ENCODE measurements around the gene PLEKHB2.
"Not testable (repeated sequence)": the region's sequence is repeated elsewhere in the genome, so short reads cannot be mapped to it uniquely, and the experiment has no call there.

PLEKHB2 gene

DNA sequence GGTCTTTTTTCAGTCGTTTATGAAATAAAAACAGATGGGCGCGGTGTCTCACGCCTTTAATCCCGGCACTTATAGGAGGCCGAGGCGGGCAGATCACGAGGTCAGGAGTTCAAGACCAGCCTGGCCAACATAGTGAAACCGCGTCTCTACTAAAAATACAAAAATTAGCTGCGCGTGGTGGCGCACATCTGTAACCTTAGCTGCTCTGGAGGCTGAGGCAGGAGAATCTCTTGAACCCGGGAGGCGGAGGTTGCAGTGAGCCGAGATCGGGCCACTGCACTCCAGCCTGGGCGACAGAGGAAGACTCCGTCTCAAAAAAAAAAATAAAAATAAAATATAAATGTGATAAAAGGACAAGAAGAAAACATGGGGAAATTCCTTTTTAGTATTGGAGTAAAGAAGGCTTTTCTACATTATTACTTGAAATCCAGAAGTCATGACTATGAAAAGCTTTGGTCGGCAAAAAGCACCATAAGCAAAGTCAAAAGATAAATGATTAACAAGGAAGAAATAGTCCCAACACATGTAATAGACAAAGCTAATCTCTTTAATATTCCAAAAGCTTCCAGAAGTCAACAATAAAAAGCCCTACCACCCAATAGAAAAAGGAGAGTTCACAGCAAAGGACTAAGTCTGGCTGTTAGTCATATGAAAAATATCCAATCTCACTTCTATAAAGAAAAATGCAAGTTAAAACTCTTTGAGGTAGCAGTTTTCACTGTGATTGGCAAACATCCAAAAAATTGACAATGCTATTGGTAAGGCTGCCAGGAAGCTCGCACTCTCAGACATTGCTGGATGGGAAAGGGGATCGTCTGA lies 10.5 kb upstream of the PLEKHB2 start:
- no peak for DNase-seq

DNA sequence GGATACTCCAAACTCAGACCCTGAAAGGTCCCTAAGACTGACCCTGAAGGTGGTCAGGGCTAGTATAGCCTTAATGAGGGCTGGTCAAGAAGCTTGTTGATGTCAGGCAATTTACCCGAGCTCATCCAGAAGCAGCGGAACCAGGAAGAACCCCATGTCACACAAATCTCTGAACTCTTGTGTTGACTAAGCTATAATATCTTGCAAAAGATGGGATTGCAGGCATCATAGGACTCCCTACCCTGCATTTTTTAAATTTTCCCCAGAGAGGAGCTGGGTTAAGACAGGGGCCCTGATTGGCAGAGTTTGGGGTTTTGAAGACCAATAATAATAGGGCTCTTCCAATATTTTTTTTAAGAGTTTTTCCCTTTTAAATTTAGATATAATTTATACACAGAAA lies 2.0 kb upstream of the PLEKHB2 start:
- no peak for DNase-seq

DNA sequence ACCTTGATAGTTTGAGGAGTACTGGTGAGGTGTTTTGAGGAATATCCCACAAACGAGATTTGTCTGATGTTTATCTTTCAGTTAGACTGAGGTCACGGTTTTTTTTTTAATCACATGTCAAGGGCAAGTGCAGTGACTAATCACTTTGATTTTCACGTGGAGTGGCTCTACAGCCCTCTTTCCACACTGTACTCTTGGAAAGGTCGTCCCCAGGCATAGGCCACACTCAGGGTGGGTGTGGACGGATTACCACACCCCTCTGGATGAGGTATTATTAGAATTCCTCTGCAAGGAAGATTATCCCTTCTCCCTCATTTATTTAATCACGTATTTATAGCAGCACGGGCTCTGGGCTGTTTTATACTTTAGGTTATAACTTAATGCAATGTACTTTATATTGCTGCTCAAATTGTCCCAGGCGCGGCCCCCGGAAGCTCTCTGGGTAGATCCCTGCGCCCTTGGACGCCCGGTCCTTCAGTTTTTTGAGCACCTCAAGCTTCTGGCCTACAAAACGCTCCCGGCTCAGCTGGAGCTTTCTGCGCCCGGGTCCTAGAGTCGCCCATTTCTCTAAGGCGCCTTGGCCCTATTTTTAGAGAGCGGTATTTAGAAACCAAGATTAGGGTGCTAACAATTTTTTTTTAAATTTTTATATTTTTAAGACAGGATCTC lies 515 bp upstream of the PLEKHB2 start:
- no peak for DNase-seq

DNA sequence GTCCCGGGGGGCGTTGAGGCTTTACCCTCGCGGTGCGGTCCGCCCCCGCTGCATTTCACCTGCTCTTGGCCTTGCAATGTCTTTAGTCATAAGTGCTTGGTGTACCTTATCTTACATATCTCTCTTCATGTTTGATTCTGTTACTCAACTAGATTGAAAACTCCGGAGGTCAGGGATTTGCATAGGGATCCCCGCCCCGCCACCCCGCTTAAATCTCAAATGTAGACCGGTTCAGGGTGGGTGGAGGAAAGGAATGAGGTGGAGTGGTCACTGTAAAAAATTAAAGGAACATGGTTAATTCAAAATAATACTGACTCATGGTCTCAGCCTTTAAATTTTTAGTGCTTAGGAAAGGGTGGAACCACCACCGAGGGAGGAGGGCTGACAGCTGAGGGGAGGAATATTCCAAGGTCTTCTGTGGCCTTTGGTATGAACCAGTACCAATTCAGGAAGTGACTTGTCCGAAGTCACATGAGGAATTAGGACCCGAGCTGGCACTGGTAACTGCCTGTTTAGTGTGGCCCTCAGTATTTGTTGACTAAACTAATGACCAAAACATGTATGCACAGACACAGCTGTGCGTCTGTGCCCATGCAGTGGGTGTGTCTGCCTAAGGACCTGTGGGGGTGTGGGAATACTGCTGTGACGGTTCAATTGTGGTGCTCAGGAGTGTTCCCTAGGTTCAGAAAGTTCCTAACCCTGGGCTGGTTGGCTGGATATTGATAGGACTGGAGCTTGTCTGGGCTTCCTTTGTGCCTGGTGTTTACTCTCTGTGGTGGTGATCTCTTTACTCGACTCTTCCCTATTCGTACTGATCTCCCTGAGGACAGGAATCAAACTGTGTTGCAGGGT lies 1.0 kb downstream of the PLEKHB2 start:
- peak; percentile 48 for DNase-seq

DNA sequence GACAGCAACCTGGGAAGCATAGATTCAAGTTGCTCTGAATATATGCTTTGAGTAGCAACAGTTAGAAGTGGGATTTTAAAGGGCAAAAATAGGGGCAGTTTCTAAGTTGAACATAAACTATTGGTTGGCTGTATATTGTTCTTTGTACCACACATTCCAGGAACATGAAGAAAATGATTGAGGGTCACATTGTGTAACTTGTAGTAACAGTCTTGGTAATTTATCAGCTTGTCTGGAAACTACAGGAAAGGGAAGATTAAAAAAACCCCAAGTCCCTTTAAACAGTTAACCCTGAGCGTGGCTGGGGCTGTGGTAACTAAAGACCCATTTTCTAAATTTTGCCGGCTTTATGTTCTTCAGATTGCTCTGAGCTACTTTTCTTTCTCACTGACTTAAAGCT lies 7.4 kb downstream of the PLEKHB2 start:
- DNase-seq: no peak

DNA sequence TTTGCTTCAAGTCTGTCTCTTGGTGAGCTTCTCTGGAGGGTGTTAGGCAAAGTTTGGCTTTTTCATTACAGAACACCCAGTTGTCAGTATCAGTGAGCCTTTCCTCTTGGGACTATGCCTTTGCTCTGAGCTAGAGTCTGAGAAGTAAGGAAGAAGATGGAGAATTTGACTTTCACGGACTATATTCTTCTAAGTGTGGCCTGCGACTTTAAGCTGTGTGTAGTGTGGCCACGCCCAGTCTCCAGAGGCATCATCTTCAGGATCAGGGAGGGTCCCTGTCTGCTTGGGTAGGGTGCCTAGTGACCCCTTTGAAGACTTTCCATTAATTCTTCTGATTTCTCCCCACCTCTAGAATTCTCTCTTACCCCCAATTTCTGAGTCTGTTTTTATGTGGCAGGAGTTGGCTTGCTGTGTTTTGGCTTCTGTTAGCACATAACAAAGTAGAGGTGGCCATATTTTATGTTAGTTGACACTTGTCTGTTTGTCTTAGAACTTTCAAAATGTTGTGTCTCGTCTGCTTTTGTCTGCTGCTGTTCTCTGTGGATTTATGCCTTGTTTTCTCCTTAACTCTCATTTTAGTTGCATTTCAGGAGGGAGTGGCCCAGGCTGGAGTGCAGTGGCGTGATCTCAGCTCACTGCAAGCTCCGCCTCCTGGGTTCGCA lies 8.6 kb downstream of the PLEKHB2 start:
- DNase-seq: no peak

DNA sequence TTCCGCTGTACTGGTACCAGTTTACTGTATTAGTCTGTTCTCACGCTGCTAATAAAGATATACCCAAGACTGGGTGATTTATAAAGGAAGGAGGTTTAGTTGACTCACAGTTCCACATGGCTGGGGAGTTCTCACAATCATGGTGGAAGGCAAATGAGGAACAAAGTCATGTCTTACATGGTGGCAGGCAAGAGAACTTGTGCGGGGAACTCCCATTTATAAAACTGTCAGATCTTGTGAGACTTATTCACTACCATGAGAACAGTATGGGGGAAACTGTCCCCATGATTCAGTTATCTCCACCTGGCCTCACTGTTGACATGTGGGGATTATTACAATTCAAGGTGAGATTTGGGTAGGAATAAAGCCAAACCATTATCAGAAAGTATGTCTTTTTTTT lies 9.8 kb downstream of the PLEKHB2 start:
- DNase-seq: not testable (repeated sequence)

DNA sequence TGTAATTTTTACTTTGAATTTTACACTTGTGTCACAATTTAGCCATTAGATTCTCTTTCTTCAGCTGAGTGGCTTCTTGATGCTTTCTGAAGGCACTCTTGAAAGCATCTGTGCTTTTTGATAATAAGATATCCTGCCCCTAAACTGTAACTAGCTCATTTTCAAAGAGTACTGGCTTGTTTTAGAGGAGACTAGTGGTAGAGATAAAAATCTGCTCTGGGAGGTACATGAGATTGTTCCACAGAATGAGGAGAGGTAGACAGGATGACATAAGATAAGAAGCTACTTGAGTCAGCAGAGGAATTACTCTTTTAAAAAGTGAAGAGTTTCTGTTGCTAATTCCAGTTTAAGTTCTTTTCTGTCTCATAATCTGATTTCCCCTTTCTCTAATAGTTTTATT lies 10.6 kb downstream of the PLEKHB2 start:
- DNase-seq: no peak

DNA sequence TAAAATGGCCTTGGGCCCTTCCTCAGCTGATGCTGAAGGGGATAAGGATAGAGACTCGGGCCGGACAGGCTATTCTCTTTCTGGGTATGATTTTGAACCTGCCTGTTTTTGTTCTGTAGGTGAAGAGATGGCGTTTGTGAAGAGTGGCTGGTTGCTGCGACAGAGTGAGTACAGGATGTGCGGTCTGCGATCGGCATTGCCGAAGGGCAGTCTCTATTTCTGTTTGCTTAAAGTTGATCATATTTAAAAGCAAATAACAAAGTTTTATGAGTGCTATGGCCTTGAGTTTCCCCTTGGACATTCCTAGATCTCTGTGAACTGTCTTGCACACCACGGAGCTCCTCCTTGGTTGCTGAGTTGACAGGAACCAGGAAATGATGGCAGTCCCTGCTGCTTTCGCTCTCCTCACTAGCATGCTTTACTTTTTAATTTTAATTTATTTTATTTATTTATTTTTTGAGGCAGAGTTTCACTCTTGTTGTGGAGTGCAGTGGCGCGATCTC lies 15.7 kb downstream of the PLEKHB2 start:
- DNase-seq: no peak

DNA sequence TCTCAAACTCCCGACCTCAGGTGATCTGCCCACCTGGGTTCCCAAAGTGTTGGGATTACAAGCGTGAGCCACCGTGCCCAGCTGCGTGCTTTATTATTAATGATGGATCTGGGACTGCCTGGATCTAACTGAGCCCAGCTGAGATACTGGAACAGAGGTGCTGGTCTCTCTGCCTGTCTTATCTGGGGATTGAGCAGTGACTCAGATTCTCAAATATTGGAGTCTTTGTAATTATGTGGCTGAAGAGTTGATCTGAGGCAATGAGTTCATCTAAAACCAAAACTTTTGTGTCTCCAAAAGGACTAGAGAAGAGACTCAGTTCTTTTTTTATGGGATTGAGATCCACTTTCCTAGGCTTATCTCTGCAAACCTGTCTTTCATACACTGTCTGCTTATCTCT lies 16.3 kb downstream of the PLEKHB2 start:
- DNase-seq: no peak

DNA sequence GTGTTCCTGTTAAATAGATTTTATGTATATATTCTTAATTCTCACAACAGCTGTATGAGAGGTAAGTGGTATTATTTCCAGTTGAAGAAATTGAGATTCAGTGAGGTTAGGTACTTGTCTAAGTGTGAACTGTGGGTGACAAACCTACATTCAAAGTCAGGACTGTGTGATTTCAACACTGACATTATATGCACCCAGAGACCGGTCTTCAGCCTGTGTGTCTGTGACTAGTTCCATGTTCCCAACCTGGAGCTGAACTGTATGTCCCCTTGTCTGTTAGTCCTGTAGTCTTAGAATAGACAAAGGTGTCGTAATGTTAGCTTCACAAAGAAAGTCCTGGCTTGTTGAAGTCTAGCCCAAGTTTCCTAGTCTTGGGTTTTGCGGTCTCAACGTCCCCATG lies 17.4 kb downstream of the PLEKHB2 start:
- no peak for DNase-seq

DNA sequence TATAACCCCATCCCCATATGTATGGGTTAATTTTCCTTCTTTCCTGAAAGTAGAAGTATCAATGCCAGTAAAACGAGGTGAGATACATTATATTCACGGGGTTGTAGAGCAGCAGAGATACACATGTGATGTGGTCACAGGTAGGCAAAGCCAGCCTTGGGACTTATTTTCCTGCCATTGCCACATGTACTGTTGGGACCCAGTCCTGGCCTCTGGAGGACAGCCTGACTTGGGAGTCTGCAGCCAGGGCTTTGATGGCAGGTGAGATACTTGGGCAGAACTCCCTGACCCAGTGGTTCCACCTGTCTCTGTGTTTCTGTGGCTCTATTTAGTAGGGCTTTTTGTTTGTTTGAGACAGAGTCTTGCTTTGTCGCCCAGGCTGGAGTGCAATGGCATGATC lies 18.1 kb downstream of the PLEKHB2 start:
- DNase-seq: no peak

DNA sequence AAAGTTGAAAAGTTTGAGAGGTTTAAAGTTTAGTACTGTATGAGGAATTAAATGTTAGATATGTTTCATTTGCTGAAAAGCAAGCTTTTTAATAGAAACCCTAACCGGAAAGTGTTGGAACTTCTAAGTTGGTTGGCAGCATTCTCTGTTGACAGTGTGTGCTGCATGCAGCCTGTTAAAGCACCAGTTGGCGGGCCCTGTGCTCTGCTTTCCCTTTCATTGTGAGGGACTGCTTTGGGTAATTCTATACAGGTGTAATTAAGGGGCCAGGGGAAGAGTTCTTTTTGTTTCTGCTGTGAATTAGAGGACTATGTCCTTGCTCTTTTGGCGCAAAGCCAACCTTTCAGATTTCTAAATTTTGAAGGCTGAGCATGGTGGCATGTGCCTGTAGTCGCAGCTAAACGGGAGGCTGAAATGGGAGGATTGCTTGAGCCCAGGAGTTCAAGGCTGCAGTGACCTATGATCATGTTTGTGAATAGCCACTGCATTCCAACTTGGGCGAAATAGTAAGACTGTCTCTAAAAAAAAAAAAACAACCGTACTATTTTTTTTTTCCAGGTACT lies 20.1 kb downstream of the PLEKHB2 start:
- DNase-seq: no peak

DNA sequence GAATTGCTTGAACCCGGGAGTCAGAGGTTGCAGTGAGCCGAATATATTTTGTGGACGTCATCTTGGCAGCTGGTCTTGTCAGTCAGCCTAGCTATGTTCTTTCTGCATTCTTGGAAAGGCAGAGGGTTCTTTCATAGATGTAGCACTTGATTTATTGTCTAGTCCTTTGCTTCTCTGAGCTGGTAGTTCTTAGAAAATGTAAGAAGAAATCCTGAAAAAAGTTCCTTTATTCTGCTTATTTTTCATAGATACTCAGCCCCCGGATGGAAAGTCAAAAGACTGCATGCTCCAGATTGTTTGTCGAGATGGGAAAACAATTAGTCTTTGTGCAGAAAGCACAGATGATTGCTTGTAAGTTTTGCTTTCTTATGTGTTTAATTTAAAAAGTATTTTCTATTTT lies 21.3 kb downstream of the PLEKHB2 start:
- no peak for DNase-seq

DNA sequence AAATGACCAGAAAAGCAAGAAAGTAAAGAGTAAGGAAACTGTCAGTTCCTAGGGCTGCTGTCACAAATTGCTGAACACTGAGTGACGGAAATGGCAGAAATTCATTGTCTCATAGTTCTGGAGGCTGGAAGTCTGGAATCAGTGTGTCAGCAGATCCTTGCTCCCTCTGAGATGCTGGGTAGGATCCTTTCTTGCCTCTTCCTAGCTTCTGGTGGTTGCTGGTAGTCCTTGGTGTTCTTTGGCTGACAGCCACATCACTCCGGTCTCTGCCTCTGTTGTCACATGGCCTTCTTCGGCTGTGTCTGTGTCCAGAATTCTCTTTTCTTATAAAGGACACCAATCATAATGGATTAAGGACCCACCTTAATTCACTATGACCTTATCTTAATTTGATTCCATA lies 21.9 kb downstream of the PLEKHB2 start:
- DNase-seq: no peak

DNA sequence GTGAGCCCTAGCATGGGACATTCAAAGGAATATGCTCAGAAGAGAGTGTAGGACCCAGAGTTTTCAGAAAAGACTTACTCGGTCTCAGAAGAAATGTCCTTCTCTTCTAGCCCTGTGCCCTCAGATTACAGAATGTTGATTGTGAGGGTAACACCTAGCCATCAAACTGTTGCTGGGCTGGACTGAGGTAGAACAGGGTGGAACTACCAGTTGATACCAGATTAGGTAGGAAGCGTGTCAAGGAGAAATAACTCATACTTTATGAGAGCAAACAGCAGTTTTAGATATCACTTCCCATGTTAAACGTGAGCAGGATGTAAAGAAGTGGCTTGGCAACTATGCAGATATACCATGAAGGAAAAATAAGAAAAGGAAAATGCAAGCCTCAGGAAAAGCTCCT lies 22.8 kb downstream of the PLEKHB2 start:
- no peak for DNase-seq

DNA sequence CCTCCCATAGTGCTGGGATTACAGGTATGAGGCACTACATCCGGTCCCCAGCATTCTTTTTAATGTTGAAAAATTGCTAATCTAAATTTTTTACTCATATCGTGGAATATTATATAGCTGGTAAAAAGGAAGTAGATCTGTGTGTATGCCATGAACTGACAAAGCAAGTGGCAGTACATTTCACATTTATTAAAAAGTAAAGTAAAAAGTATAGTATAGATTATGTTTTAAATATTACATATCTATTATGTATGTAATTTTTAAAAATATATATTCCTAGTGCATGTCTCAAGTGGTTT lies 25.1 kb downstream of the PLEKHB2 start:
- no peak for DNase-seq

DNA sequence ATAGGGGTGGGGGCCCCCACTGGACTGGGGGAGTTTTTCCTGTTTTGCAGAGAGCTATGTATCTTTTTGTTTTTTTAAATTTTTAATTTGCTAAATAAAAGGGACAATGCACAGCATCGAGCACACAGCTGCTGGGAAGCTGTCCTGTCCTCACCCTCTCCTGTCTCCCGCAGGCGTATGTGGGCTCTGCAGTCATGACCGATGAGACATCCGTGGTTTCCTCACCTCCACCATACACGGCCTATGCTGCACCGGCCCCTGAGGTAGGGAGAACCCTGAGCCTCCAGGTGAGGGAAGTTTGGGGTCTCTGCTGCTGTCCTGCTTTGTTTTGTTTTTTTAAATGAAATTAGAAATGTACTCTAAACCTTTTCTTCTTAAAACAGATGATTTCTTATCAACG lies 27.6 kb downstream of the PLEKHB2 start:
- no peak for DNase-seq

DNA sequence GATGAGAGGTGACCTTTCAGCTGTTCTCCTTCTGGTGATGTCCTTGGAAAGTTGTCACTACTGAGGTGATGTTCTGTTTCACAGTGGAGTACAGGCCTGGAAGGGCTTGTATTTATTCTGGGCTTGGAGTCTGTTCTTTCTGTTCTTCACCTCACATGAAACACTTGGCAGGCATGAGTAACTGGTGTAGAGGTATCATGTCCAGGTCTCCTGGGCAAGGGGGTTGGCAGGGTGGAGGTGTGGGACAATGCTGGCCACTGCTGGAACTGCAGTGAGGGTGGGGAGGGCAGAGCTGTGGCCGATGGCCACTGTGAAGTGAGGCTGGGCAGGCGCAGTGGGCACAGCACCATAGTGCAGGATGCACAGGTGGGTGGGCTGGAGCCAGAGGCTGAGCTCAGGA lies 35.4 kb downstream of the PLEKHB2 start:
- no peak for DNase-seq

DNA sequence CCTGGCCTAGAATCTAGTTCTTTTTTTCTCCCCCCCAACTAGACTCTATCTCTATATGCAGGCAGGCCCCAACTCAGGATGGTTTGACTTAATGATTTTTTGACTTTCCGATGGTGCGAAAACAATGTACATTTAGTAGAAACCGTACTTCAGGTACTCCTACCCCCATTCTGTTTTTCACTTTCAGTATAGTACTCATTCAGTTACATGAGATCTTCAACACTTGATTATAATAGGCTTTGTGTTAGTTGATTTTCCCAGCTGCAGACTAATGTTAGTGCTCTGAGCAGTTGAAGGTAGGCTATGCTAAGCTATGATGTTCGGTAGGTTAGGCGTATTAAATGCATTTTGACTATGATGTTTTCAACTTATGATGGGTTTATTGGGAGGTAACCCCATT lies 37.7 kb downstream of the PLEKHB2 start:
- no peak for DNase-seq

DNA sequence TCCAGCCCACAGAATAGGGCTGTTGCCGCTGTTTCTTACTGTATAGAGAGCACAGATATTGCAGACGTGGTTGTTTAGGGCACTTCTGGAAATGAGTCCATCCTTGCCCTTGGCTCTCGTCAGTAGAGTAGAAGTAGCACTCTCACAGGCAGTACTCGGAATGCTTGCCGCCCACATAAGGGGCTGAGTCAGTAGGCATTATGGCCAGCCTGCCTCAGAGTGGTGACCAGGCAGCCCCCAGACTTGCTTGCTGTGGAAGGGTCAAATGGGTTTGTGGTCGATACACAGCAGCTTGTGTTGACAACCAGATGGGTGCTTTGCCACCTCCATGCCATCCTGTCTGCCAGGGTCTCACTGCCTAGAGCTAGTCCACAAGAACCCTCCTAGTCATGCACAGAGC lies 38.7 kb downstream of the PLEKHB2 start:
- DNase-seq: no peak

DNA sequence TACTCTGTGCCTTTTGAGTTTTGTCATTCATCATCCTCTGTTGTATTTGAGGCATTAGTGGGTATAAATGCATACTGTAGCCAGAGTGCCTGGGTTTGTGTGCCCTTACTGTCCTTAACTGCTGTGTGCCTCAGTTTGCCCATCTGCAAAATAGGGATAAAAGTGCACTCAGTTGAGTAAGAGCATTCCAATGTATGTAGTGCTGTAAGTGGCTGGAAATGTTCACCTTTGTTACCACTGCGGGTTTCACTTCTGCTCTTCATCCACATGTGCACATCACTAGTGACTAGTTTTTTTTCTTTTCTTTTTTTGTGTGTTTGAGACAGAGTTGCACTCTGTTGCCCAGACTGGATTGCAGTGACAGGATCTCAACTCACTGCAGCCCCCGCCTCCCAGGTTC lies 39.9 kb downstream of the PLEKHB2 start:
- no peak for DNase-seq

DNA sequence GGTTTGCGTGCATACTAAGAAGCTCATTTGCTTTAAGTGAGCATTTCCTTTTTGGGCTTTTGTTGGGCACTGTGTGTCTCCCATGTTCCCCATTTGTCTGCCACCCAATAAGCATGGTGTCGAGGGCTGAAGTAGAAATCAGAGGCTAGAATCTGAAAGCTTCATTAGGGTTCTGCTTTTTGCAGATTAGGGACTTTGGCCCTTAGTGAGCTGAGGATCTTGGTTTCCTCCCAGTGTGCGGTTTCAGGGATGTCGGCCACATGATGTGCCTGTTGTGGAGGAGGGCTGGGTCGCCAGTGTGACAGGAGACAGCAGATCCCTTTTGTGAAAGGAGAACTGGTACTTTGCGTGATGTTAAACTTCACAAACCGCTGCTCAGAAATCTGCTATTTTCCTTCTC lies 41.1 kb downstream of the PLEKHB2 start:
- no peak for DNase-seq

Data from right forelimb (tissue), 1 donor.